ENCODE data around the gene TBCD.
"Not testable (repeated sequence)": the region's sequence is repeated elsewhere in the genome, so short reads cannot be mapped to it uniquely, and the experiment has no call there.

Gene TBCD

DNA sequence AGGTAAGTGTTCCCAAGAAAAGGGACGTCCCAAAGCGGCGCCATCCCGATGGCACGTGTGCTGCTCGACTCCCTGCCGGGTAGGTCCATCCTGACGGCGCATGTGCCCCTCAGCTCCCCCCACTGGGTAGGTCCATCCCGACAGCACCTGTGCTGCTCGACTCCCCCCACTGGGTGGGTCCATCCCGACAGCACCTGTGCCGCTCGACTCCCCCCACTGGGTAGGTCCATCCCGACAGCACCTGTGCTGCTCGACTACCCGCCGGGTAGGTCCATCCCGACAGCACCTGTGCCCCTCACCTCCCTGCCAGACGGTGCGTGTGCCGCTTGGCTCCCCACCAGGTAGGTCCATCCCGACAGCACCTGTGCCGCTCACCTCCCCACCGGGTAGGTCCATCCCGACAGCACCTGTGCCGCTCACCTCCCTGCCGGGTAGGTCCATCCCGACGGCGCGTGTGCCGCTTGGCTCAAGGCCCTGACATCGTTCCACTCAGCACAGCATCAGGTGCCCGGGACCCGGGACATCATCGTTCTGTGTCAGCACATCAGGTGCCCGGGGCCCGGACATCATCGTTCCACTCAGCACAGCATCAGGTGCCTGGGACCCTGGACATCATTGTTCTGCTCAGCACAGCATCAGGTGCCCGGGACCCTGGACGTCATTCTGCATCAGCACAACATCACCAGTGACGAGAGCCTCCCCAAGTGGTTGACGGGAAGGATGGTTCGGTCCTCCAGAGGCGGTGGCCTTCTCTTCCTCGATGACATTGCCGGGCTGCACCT is 22.2 kb upstream of the TBCD start:
- no peak for DNase-seq

DNA sequence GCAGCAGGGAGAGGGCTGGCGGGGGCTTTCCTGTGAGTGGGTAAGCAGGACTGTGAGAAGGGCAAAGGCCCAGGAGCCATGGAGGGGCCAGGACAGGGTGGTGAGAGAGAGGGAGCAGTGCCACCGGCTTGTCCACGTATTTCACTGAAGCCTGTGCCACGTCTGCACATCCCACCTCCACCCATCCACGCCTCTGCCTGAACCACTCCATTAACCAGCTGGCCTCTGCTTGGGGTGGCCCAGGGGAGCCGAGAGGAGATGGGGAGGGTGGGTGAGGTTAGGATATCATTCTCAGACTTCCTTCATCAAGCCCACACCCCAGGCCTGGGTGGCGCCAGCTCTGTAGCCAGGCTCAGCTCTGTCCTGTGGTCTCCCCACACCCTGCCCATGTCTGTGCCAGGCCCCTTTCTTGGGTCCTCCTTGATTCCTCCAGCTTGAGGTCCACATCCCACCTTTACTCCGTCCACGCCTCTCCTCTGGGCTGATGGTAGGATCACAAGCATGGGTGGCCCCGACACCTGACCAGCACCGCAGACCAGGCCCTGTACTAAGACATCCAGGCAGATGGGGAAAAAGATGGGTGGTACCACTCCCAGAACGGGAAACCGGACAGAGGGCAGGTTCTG is 19.6 kb upstream of the TBCD start:
- DNase-seq: no peak

DNA sequence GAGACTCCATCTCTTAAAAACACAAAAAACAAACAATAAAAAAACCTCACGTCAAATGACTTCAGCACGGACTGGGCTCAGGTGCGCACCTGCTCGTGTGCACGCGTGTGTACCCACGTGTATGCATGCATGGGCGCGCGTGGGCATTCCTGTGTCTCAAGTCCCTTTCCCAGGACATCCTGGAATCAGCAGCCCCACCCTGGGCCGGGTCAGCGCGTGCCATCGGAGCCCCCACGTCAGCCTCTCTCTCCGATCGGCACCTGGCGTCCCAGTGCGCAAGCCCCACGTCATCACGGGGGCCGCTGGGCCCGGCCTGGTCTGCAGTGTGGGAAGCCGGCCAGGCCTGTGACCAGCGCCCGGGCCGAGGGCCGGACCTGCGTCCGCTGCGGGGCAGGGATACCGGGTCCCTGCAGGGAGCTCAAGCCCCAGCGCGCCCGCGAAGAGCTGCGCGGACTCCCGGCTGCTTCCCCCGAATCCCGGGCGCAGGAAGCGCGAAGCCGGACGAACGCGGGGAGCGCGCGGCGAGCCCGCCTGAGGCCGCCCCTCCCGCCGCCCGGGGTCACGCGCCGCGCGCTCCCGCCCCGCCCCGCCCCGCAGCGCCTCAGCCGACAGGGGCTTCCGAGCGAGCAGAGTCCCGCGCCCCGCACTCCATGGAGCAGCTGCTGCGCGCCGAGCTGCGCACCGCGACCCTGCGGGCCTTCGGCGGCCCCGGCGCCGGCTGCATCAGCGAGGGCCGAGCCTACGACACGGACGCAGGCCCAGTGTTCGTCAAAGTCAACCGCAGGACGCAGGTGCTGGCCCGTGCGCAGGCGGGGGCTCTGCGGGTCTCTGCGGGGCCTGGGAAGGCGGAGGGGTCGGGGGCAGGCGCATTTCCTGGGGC is 16.6 kb upstream of the TBCD start, which contains the start of gene FN3K:
Gene FN3K (plus strand): TSS at position 629 of the 880 bp plus-strand sequence. CDS start 22 bp downstream, at position 651.
- no peak for DNase-seq

DNA sequence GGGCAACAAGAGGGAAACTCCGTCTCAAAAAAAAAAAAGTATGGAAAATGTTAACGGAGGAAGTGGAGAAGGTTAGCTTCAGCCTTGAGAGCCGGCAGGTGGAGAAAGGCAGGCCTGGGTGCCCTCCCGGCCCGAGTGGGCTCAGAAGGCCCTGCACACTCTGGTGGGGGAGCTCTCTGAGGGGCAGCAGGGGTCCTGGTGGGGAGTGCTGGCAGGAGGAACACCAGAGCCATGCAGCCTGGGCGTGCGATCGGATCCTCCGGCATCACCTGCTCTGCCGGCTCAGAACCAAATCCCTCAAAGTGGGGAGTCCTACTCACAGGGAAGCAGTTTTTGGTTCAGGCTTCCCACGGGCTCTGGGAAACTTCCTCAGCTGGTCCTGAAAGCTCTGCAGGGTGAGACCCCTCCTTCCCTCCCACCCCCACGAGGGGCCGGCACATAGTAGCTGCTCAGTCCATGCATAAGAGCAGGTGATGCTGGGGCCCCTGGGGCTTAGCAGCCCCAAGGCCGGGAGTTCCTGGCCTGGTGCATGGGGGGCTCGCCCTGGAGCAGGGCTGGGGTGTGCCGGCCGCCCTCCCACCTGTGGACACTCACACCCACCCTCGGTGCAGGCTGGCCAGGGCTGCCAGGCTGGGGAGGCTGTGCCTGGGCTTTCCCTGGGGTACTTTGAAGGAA is 15.2 kb upstream of the TBCD start:
- no peak for DNase-seq

- no peak for DNase-seq
Measured at GRCh38 chr17:82737967-82738877, 13.6 kb upstream of the TBCD start.

- DNase-seq: no peak
Measured at GRCh38 chr17:82740906-82741759, 10.7 kb upstream of the TBCD start.

GRCh38 chr17:82743344-82744219 is 8.3 kb upstream of the TBCD start:
- DNase-seq: no peak

DNA sequence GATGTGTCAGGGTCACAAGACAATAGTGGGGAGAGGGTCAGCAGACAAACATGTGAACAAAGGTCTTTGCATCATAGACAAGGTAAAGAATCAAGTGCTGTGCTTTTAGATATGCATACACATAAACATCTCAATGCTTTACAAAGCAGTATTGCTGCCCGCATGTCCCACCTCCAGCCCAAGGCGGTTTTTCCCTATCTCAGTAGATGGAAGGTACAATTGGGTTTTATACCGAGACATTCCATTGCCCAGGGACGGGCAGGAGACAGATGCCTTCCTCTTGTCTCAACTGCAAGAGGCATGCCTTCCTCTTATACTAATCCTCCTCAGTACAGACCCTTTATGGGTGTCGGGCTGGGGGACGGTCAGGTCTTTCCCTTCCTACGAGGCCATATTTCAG is 7.1 kb upstream of the TBCD start:
- DNase-seq: not testable (repeated sequence)

DNA sequence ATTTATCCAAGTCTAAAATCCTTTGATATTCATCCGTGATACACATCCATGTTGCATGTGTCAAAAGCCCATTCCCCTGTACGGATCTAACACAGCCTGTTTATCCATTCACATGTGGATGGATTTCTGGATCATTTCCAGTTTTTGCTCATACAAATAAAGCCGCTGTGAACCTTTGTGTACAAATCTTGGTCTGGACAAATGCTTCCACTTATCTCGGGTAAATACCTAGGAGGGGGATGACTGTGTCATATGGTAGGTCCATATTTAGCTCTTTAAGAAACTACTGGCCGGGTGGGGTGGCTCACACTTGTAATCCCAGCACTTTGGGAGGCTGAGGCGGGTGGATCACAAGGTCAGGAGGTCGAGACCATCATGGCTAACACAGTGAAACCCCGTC is 6.3 kb upstream of the TBCD start:
- DNase-seq: no peak

DNA sequence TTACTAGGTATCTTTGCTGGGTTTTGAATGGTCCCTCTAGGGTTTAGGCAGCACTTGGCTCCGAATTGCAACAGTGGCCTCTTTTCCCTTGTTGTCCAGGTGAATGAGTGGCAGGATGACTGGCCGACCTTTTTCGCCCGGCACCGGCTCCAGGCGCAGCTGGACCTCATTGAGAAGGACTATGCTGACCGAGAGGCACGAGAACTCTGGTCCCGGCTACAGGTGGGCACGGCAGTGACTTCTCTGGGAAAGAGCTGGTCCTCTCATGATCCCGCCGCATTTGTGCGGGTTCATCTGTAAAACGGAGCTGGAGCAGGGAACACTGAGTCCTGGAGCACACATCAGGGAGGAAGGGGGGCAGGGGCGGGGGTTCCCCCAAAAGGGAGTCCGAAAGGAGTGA is 3.1 kb upstream of the TBCD start:
- DNase-seq: no peak

DNA sequence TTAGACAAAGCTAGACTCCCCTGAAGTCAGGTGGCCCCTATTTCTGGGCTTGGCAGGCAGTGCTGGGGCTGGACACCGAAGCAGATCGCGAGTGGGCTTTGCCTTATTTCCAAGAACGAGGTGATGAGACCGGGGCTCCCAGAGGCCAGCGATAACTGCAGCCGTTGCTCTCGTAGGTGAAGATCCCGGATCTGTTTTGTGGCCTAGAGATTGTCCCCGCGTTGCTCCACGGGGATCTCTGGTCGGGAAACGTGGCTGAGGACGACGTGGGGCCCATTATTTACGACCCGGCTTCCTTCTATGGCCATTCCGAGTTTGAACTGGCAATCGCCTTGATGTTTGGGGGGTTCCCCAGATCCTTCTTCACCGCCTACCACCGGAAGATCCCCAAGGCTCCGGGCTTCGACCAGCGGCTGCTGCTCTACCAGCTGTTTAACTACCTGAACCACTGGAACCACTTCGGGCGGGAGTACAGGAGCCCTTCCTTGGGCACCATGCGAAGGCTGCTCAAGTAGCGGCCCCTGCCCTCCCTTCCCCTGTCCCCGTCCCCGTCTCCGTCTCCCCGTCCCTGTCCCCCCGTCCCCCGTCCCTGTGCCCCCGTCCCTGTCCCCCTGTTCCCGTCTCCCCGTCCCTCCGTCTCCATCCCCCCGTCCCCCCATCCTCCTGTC is 1.5 kb upstream of the TBCD start:
- no peak for DNase-seq

DNA sequence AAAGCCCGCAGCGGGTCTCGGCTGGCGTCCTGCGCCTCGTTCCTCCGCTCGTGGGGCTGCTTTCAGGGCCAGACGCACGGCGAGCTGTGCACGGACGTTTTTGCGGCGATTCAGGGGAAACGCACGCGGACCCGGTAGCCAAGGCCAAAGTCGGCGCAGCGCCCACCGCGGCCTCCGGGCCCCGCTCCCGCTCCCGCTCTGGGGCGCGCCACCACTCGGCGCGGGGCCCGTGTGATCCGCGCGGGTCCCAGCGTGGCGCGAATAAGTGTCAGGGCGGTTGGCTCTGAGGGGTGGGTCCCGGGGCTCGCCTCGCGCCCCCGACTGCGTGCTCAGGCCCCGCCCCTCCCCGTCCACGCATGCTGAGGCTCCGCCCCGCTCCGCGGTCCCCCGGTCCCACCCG is 694 bp upstream of the TBCD start:
- DNase-seq: no peak

- DNase-seq: no peak
Measured at GRCh38 chr17:82752371-82753200, 721 bp downstream of the TBCD start.

- DNase-seq: no peak
Measured at GRCh38 chr17:82753201-82753464, 1.3 kb downstream of the TBCD start.

- DNase-seq: no peak
Measured at GRCh38 chr17:82754297-82755208, 2.7 kb downstream of the TBCD start.

DNA sequence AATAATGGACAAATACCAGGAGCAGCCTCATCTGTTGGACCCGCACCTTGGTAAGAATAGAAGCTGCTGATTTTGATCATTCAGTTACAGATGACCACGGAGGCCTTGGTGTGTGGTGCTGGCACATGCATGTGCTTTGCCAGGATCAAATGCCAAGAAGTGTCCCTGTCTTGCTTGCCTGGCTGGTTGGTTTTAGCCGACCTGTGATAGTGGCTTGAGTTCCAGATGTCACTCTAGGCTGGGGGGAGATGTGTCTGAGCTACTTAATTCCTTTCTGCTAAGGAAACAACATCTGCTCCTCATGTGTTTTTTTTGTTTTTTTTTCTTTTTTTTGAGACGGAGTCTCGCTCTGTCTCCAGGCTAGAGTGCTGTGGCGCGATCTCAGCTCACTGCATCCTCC is 4.3 kb downstream of the TBCD start:
- DNase-seq: no peak

- DNase-seq: no peak
Measured at GRCh38 chr17:82765371-82765770, 13.5 kb downstream of the TBCD start.
